ENCODE data around the gene TRIM75.

DNA sequence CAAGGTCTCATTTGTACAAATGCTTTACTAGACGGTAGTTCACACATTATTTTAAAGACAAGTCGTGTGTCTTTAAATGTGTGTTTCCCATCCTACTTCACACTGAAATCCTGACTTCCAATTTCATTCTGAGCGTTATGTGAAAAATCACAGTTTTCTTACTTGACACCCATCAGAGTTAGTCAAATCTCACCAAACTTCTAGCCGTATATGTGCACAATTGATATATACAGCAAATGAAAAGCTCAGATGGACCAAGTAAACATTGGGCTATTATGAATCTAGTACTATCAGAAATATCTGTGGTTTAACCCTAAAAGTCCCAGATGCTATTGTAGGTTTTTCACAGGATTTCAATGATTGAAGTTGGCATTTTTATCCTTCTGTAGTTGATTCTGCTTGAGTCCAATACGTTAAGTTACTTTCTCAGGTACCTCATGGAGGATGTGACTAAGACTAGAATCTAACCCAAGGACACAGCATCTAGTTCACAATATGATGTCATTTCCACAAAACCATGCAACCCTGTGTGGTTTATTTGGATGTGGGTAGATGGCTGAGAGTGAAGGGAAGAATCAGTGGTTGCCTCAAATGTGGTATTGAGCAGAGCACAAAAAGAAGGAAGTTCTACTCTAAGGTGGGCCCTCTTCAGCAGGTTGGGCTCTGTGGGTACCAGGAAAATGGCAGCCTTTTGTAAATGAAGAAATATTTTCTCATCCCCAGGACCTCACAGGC is 44.0 kb upstream of the TRIM75 start:
- TF ChIP-seq POLR2AphosphoS5 (IDR thresholded peaks at IDR 0.05) (no peak), POLR2A (IDR thresholded peaks at IDR 0.05) (no peak)
